HCT116 (cell line): Measurements from ENCODE around the gene PLA2G12B. TPM values are rescaled to one million over a fixed set of nuclear protein-coding genes. Genes with fewer than 3 reads are reported as not detected.

Source experiments
- ATAC-seq: fragments of 200-7000 bp; cut with Tn5 transposase; 2 replicates; pipeline ENCODE4 v1.9.1; 2020; ENCODE audit warnings: mild to moderate bottlenecking, moderate library complexity
- BruUV-seq: library from RNA; stranded (reverse); fragments of 400-500 nt; replicated peaks from 2 replicates; lab custom pipeline; 2021; lab: Mats Ljungman, UMichigan
- CTCF ChIA-PET: fragments of 300-600 bp; sonication (Branson Sonifier 250); formaldehyde crosslinking; loops from one replicate; lab custom pipeline; 2021; ENCODE audit warnings: antibody characterized with exemption; lab: Charles Lee
- POLR2A ChIA-PET: fragments of 300-600, 350-600 bp; sonication (Branson Sonifier 250); formaldehyde crosslinking; loops from one replicate; lab custom pipeline; 2021; ENCODE audit warnings: antibody characterized with exemption; lab: Charles Lee
- RAD21 ChIA-PET, 2 experiments: fragments of 300-600 bp; sonication (Branson Sonifier 250); formaldehyde crosslinking; loops; one replicate each; lab custom pipeline; 2023; ENCODE audit warnings: low total read pairs in 2 of 2; ENCODE audit not compliant: uncharacterized antibody in 2 of 2, unreplicated experiment in 2 of 2, low non-redundant PET in 1 of 2; lab: Charles Lee
- DNase-seq: peaks from one replicate; pipeline ENCODE4 v3.0.0-alpha.2; 2010; ENCODE audit warnings: low read depth, low spot score
- H2AFZ ChIP-seq: fragments of 200-600 bp; shearing (Covaris generic), sonication (generic); 2 replicates; pipeline ENCODE4 v1.6.1; 2017; ENCODE audit warnings: low read depth, mixed run types, mixed read lengths, antibody characterized with exemption, low read length; ENCODE audit not compliant: poor library complexity, severe bottlenecking
- H3K27ac ChIP-seq: 2 replicates; pipeline ENCODE4 v1.5.1; 2012; ENCODE audit warnings: low read depth, low read length
- H3K27me3 ChIP-seq: fragments of 200-600 bp; sonication (generic); 2 replicates; pipeline ENCODE4 v1.6.1; 2016; ENCODE audit warnings: mixed run types, low read length, mixed read lengths; ENCODE audit not compliant: insufficient read depth
- H3K36me3 ChIP-seq, 2 experiments: fragments of 200-500 bp in 1 of 2; fragments of 200-600 bp in 1 of 2; sonication (Bioruptor generic) in 1 of 2; sonication (generic) in 1 of 2; 2 replicates each; pipeline versions ENCODE4 v1.5.1 to v1.6.1; 2014 to 2016; ENCODE audit warnings: low read length in 2 of 2, inconsistent platforms in 1 of 2, mixed read lengths in 1 of 2, mixed run types in 1 of 2; ENCODE audit not compliant: insufficient read depth in 2 of 2, control insufficient read depth in 1 of 2
- H3K4me1 ChIP-seq, 2 experiments: fragments of 200-600 bp in 1 of 2; sonication (generic) in 1 of 2; 2 replicates each; pipeline versions ENCODE4 v1.5.1 to v1.6.1; 2012 to 2017; ENCODE audit warnings: low read length in 2 of 2, inconsistent platforms in 1 of 2, mild to moderate bottlenecking in 1 of 2, mixed read lengths in 1 of 2, mixed run types in 1 of 2, moderate library complexity in 1 of 2; ENCODE audit not compliant: insufficient read depth in 2 of 2, control insufficient read depth in 1 of 2
- H3K4me2 ChIP-seq: fragments of 200-600 bp; sonication (generic); 2 replicates; pipeline ENCODE4 v1.6.1; 2017; ENCODE audit warnings: mixed run types, low read length, mixed read lengths
- H3K4me3 ChIP-seq, 2 experiments: fragments of 200-600 bp in 1 of 2; sonication (generic) in 1 of 2; replicated peaks in 1 of 2; 2 replicates each; pipeline ENCODE4 v1.5.1; 2011 to 2016; ENCODE audit warnings: low read length in 2 of 2, control low read depth in 1 of 2, low read depth in 1 of 2, mild to moderate bottlenecking in 1 of 2, mixed read lengths in 1 of 2, mixed run types in 1 of 2
- H3K79me2 ChIP-seq: fragments of 200-600 bp; sonication (generic); 2 replicates; pipeline ENCODE4 v1.6.1; 2017; ENCODE audit warnings: mild to moderate bottlenecking, mixed run types, low read length, moderate library complexity, mixed read lengths; ENCODE audit not compliant: insufficient read depth
- H3K9ac ChIP-seq: fragments of 200-600 bp; sonication (generic); 2 replicates; pipeline ENCODE4 v1.6.1; 2016; ENCODE audit warnings: low read length, mixed read lengths
- H3K9me2 ChIP-seq: fragments of 200-600 bp; sonication (generic), shearing (Covaris generic); 2 replicates; pipeline ENCODE4 v1.6.1; 2017; ENCODE audit warnings: mixed run types, mild to moderate bottlenecking, moderate library complexity; ENCODE audit not compliant: insufficient read depth
- H3K9me3 ChIP-seq, 2 experiments: fragments of 200-500 bp in 1 of 2; fragments of 200-600 bp in 1 of 2; sonication (Bioruptor generic) in 1 of 2; sonication (generic) in 1 of 2; 2 replicates each; pipeline ENCODE4 v1.6.1; 2014 to 2017; ENCODE audit warnings: low read length in 2 of 2, mixed read lengths in 2 of 2, inconsistent platforms in 1 of 2, low read depth in 1 of 2, mild to moderate bottlenecking in 1 of 2, mixed run types in 1 of 2, moderate library complexity in 1 of 2; ENCODE audit not compliant: control insufficient read depth in 1 of 2, insufficient read depth in 1 of 2
- H4K20me1 ChIP-seq: fragments of 200-600 bp; sonication (generic), shearing (Covaris generic); 2 replicates; pipeline ENCODE4 v1.6.1; 2017; ENCODE audit warnings: mixed run types, mild to moderate bottlenecking, moderate library complexity; ENCODE audit not compliant: insufficient read depth
- ATF3 ChIP-seq: IDR thresholded peaks from 2 replicates; pipeline ENCODE4 v1.6.1; 2012
- CBX3 ChIP-seq: IDR thresholded peaks from 2 replicates; pipeline ENCODE4 v1.6.1; 2012; ENCODE audit warnings: low read depth
- CEBPB ChIP-seq: IDR thresholded peaks from 2 replicates; pipeline ENCODE4 v1.6.1; 2012; ENCODE audit warnings: low read depth
- EGR1 ChIP-seq: IDR thresholded peaks from 2 replicates; pipeline ENCODE4 v1.6.1; 2012; ENCODE audit warnings: low read depth
- ELF1 ChIP-seq: IDR thresholded peaks from 2 replicates; pipeline ENCODE4 v1.6.1; 2012; ENCODE audit warnings: low read depth, borderline replicate concordance
- FOSL1 ChIP-seq: IDR thresholded peaks from 2 replicates; pipeline ENCODE4 v1.6.1; 2012; ENCODE audit warnings: low read depth
- JUND ChIP-seq: IDR thresholded peaks from 2 replicates; pipeline ENCODE4 v1.6.1; 2012
- POLR2A ChIP-seq: IDR thresholded peaks from 2 replicates; pipeline ENCODE4 v1.7.0; 2011; ENCODE audit warnings: borderline replicate concordance; ENCODE audit not compliant: insufficient read depth, insufficient read length; ENCODE audit errors: extremely low read depth
- POLR2AphosphoS5 ChIP-seq: IDR thresholded peaks from 2 replicates; pipeline ENCODE4 v1.6.1; 2011; ENCODE audit warnings: mild to moderate bottlenecking, low read depth, low read length, moderate library complexity
- REST ChIP-seq: IDR thresholded peaks from 2 replicates; pipeline ENCODE4 v1.6.1; 2012; ENCODE audit warnings: low read depth
- SP1 ChIP-seq: IDR thresholded peaks from 2 replicates; pipeline ENCODE4 v1.6.1; 2012; ENCODE audit warnings: low read depth
- SRF ChIP-seq: IDR thresholded peaks from 2 replicates; pipeline ENCODE4 v1.6.1; 2012; ENCODE audit warnings: low read depth
- TCF7L2 ChIP-seq: IDR thresholded peaks from 2 replicates; pipeline ENCODE4 v1.7.0; 2011; ENCODE audit warnings: borderline replicate concordance, inconsistent platforms; ENCODE audit not compliant: insufficient read depth, insufficient read length; ENCODE audit errors: extremely low read depth
- ZBTB33 ChIP-seq: IDR thresholded peaks from 2 replicates; pipeline ENCODE4 v1.6.1; 2011; ENCODE audit warnings: mild to moderate bottlenecking, low read length, moderate library complexity; ENCODE audit not compliant: insufficient replicate concordance; ENCODE audit errors: extremely low read depth
- ZNF274 ChIP-seq: fragments of 200-500 bp; sonication (Bioruptor generic); IDR thresholded peaks from 2 replicates; pipeline ENCODE4 v1.6.1; 2014; ENCODE audit warnings: mild to moderate bottlenecking, low read depth, low read length, inconsistent platforms
- intact Hi-C: fragments of 100-400 bp; cut with micrococcal nuclease; formaldehyde crosslinking; loops from 2 replicates; pipeline ENCODE4 v1.10.0; 2022
- total RNA-seq: library from RNA; stranded (reverse); gene quantifications from one replicate; pipeline ENCODE4 v1.2.1, GENCODE V29; 2021; ENCODE audit not compliant: unreplicated experiment

Gene PLA2G12B
- total RNA-seq, 1 experiment from 2014 or later = not detected

GRCh38 chr10:72935361-72935760 lies 19.2 kb downstream of the PLA2G12B start:
- CTCF ChIA-PET = no interaction called here
- Histone ChIP-seq H4K20me1 (no peaks in the 10 kb centered on the region), H3K4me3 (no peak overlapping the region), H2AFZ (no peak overlapping the region), H3K27me3 (no peaks in the 10 kb centered on the region), H3K9me2 (no peaks in the 10 kb centered on the region), H3K4me1 (peaks cover 0 to 9% of the 10 kb centered on the region in 2 experiments; a peak in 1 of 4 replicates), H3K27ac (no peak overlapping the region), H3K9me3 (no peaks in the 10 kb centered on the region), H3K9ac (no peak overlapping the region), H3K36me3 (no peaks in the 10 kb centered on the region), H3K79me2 (no peaks in the 10 kb centered on the region), H3K4me2 (peak overlapping the region; percentile 11; the same call in 1 of the 2 replicates)
- POLR2A ChIA-PET = no interaction called here
- RAD21 ChIA-PET = no interaction called here
- DNase-seq = peak; percentile 10
- no TSS peak for BruUV-seq
- TF ChIP-seq ZNF274 (no peak), FOSL1 (peak; percentile 57; the same call in 1 of the 2 replicates), SRF (no peak), EGR1 (no peak), CBX3 (no peak), TCF7L2 (no peak), JUND (0 out of 2 replicates have a peak, but pooled peaks have one; percentile 18)
- intact Hi-C loops = no loop called here
- 0 out of 2 replicates have a peak, but pooled peaks have one; percentile 22 for ATAC-seq

- Histone ChIP-seq H3K9ac (no peak overlapping the region), H4K20me1 (no peaks in the 10 kb centered on the region), H3K4me3 (no peak overlapping the region), H3K9me2 (no peaks in the 10 kb centered on the region), H2AFZ (no peak overlapping the region), H3K4me2 (no peak overlapping the region), H3K36me3 (no peaks in the 10 kb centered on the region), H3K4me1 (peaks cover 0 to 9% of the 10 kb centered on the region in 2 experiments; a peak in 1 of 4 replicates), H3K27ac (no peak overlapping the region), H3K9me3 (no peaks in the 10 kb centered on the region), H3K27me3 (no peaks in the 10 kb centered on the region), H3K79me2 (no peaks in the 10 kb centered on the region)
- CTCF ChIA-PET = no interaction called here
- no peak for ATAC-seq
- POLR2A ChIA-PET = no interaction called here
- BruUV-seq = no TSS peak
- RAD21 ChIA-PET = no interaction called here
- no peak for DNase-seq
- intact Hi-C loops = no loop called here
- TF ChIP-seq ELF1 (no peak), REST (no peak), ATF3 (no peak), ZBTB33 (no peak), POLR2A (no peak), CEBPB (no peak), SP1 (no peak), EGR1 (no peak), POLR2AphosphoS5 (no peak)
Measured at GRCh38 chr10:72932259-72933015, 22.2 kb downstream of the PLA2G12B start.
